CD14-positive monocyte (primary cell): Measurements from ENCODE around the gene ARHGAP30. TPM values are rescaled to one million over a fixed set of nuclear protein-coding genes. Genes with fewer than 3 reads are reported as not detected.

ENCODE experiments used
- DNase-seq, 3 donors: peaks; one replicate each; pipeline ENCODE4 v3.0.0-alpha.2; 2011 to 2022
- H2AFZ ChIP-seq: 2 replicates; pipeline ENCODE4 v1.6.0; 2012; ENCODE audit warnings: mild to moderate bottlenecking, low read depth, low read length, inconsistent platforms; ENCODE audit not compliant: insufficient read depth, poor library complexity, severe bottlenecking
- H3K27ac ChIP-seq, 2 donors: 1 replicate in 1 of 2; 2 replicates in 1 of 2; pipeline ENCODE4 v1.5.1; 2012 to 2013; ENCODE audit warnings: low read length in 2 of 2, control low read depth in 1 of 2, inconsistent platforms in 1 of 2, low read depth in 1 of 2, mild to moderate bottlenecking in 1 of 2
- H3K27me3 ChIP-seq, 2 donors: one replicate each; pipeline versions ENCODE4 v1.6.0 to v1.6.1; 2011 to 2013; ENCODE audit warnings: low read length in 2 of 2; ENCODE audit not compliant: control insufficient read depth in 2 of 2, insufficient read depth in 2 of 2
- H3K36me3 ChIP-seq, 2 donors: replicated peaks in 1 of 2; 1 replicate in 1 of 2; 2 replicates in 1 of 2; pipeline versions ENCODE4 v1.5.1 to v1.6.1; 2012 to 2013; ENCODE audit warnings: low read length in 2 of 2, control low read depth in 1 of 2, inconsistent platforms in 1 of 2, mild to moderate bottlenecking in 1 of 2; ENCODE audit not compliant: insufficient read depth in 2 of 2, control insufficient read depth in 1 of 2
- H3K4me1 ChIP-seq, 2 donors: 1 replicate in 1 of 2; 2 replicates in 1 of 2; pipeline versions ENCODE4 v1.5.1 to v1.6.1; 2012 to 2013; ENCODE audit warnings: low read length in 2 of 2, control low read depth in 1 of 2, inconsistent platforms in 1 of 2, mild to moderate bottlenecking in 1 of 2, moderate library complexity in 1 of 2; ENCODE audit not compliant: insufficient read depth in 2 of 2, control insufficient read depth in 1 of 2
- H3K4me2 ChIP-seq: replicated peaks from 2 replicates; pipeline ENCODE3; 2012; ENCODE audit warnings: low read length, moderate library complexity, mild to moderate bottlenecking; ENCODE audit not compliant: poor library complexity, severe bottlenecking; ENCODE audit errors: extremely low read depth
- H3K4me3 ChIP-seq, 3 experiments: fragments of 200-600 bp in 1 of 3; sonication (generic) in 1 of 3; replicated peaks in 1 of 3; 1 replicate in 2 of 3; 2 replicates in 1 of 3; pipeline ENCODE4 v1.5.1; 2011 to 2013; ENCODE audit warnings: low read length in 3 of 3, mild to moderate bottlenecking in 3 of 3, control low read depth in 2 of 3, low read depth in 2 of 3, inconsistent platforms in 1 of 3, moderate library complexity in 1 of 3
- H3K79me2 ChIP-seq: 2 replicates; pipeline ENCODE4 v1.6.0; 2012; ENCODE audit warnings: mild to moderate bottlenecking, control low read depth, inconsistent platforms, low read length, moderate library complexity; ENCODE audit not compliant: insufficient read depth
- H3K9ac ChIP-seq: 2 replicates; pipeline ENCODE4 v1.6.0; 2017; ENCODE audit warnings: low read length, mild to moderate bottlenecking; ENCODE audit not compliant: insufficient read depth, poor library complexity, severe bottlenecking
- H3K9me3 ChIP-seq, 2 donors: replicated peaks in 1 of 2; 1 replicate in 1 of 2; 2 replicates in 1 of 2; pipeline versions ENCODE4 v1.5.1 to v1.6.1; 2012 to 2013; ENCODE audit warnings: low read length in 2 of 2, control low read depth in 1 of 2; ENCODE audit not compliant: control insufficient read depth in 1 of 2, insufficient read depth in 1 of 2
- H4K20me1 ChIP-seq: 2 replicates; pipeline ENCODE4 v1.6.0; 2012; ENCODE audit warnings: mild to moderate bottlenecking, low read length, control low read depth, moderate library complexity; ENCODE audit not compliant: insufficient read depth
- H3K27ac Mint-ChIP-seq, 7 donors: one replicate each; pipeline ENCODE4 v1.8.0; 2020; ENCODE audit warnings: mild to moderate bottlenecking in 7 of 7, mixed read lengths in 7 of 7, moderate library complexity in 6 of 7, inconsistent platforms in 2 of 7
- H3K27me3 Mint-ChIP-seq, 3 donors: one replicate each; pipeline ENCODE4 v1.8.0; 2021 to 2022; ENCODE audit warnings: low read depth in 3 of 3, mild to moderate bottlenecking in 3 of 3, mixed read lengths in 3 of 3, moderate library complexity in 3 of 3, inconsistent platforms in 1 of 3
- H3K36me3 Mint-ChIP-seq, 2 donors: one replicate each; pipeline ENCODE4 v1.8.0; 2020; ENCODE audit warnings: mixed read lengths in 2 of 2, inconsistent platforms in 1 of 2, mild to moderate bottlenecking in 1 of 2
- H3K4me1 Mint-ChIP-seq: one replicate; pipeline ENCODE4 v1.8.0; 2020; ENCODE audit warnings: mild to moderate bottlenecking, mixed read lengths
- H3K4me3 Mint-ChIP-seq, 2 donors: one replicate each; pipeline ENCODE4 v1.8.0; 2020; ENCODE audit warnings: mild to moderate bottlenecking in 2 of 2, mixed read lengths in 2 of 2, moderate library complexity in 1 of 2
- H3K9me3 Mint-ChIP-seq, 7 donors: one replicate each; pipeline ENCODE4 v1.8.0; 2020 to 2022; ENCODE audit warnings: mixed read lengths in 7 of 7, mild to moderate bottlenecking in 6 of 7, moderate library complexity in 6 of 7, inconsistent platforms in 2 of 7
- WGBS: methylation state at CpG from one replicate; pipeline ENCODE4 v1.1.5; 2013; ENCODE audit warnings: missing lambda C conversion rate; ENCODE audit not compliant: insufficient coverage; 5-methylcytosine and 5-hydroxymethylcytosine counted together
- intact Hi-C, 2 donors: fragments of 100-400 bp; cut with micrococcal nuclease; formaldehyde crosslinking; loops; one replicate each; pipeline versions ENCODE4 v1.15.0 to v1.15.1; 2023
- polyA plus RNA-seq, 3 donors: library from polyadenylated mRNA; depleted of rRNA in 1 of 3; unstranded in 2 of 3; stranded (reverse) in 1 of 3; fragments of 300-500 nt in 2 of 3; fragments of >200 nt in 1 of 3; fragmentation: Illumina TruSeq in 2 of 3; gene quantifications; 1 replicate in 2 of 3; 2 replicates in 1 of 3; pipeline ENCODE4 v1.2.3, GENCODE V29; 2012 to 2021
- TF ChIP-seq, protein P1 (sequence below): fragments of 200-600 bp; IDR thresholded peaks from one replicate; pipeline ENCODE4 v1.8.0; 2022; ENCODE audit warnings: antibody characterized with exemption, mild to moderate bottlenecking

Gene ARHGAP30
- polyA plus RNA-seq, 3 donors: 101 to 140 (median 129) TPM

DNA sequence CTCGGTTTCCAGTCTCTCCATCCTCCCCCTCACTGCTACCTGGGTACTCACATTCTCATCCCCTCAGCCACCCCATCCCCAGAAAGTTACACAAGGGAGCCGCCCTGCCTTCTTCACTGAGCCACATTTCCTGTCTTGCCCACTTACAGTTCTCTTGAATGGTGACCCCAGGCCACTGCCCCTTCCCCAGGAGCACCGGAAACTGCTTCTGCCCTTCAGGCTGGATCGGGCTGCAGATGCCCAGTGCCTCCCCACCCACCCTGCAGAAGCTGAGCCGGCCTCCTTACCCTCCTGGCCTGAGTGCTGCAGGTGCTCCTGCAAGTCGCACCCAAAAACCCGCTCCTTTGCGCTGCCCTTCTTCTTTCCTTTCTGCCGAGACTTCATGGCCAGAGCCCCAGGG, 450 bp downstream of the ARHGAP30 start:
- Mint-ChIP-seq H3K27ac (peak overlapping the region; percentile 98 to 100 (median 99)), H3K36me3 (peaks cover 10 to 35% of the 10 kb centered on the region in 2 donors), H3K4me1 (peaks cover 60% of the 10 kb centered on the region), H3K9me3 (peaks cover 0 to 2% (median 0%) of the 10 kb centered on the region in 7 donors), H3K4me3 (peak overlapping the region; percentile 99), H3K27me3 (peaks cover 0 to 2% (median 1%) of the 10 kb centered on the region in 3 donors)
- peaks cover 3 to 9% of the 10 kb centered on the region in 2 donors for H3K36me3 ChIP-seq
- H3K4me2 ChIP-seq: peak overlapping the region; percentile 84
- intact Hi-C loops: loop anchor here in 1 of 2 donors (2.0 to 5.0 kb wide), 4 partner anchors 22 to 70 kb away; partner anchors contain the start of genes NIT1 and PFDN2
- peak overlapping the region; percentile 97 for H3K9ac ChIP-seq
- no peaks in the 10 kb centered on the region for H3K9me3 ChIP-seq
- H3K4me1 ChIP-seq: peaks cover 52 to 63% of the 10 kb centered on the region in 2 donors
- WGBS: 0% methylated on average over 9 of the region's 9 CpGs
- H3K4me3 ChIP-seq: peak overlapping the region; percentile 85 to 97 (median 96)
- peak overlapping the region; percentile 93 to 97 for H3K27ac ChIP-seq
- H2AFZ ChIP-seq: no peak overlapping the region
- peaks cover 63% of the 10 kb centered on the region for H3K79me2 ChIP-seq
- H4K20me1 ChIP-seq: peaks cover 25% of the 10 kb centered on the region
- TF ChIP-seq, protein P1, sequence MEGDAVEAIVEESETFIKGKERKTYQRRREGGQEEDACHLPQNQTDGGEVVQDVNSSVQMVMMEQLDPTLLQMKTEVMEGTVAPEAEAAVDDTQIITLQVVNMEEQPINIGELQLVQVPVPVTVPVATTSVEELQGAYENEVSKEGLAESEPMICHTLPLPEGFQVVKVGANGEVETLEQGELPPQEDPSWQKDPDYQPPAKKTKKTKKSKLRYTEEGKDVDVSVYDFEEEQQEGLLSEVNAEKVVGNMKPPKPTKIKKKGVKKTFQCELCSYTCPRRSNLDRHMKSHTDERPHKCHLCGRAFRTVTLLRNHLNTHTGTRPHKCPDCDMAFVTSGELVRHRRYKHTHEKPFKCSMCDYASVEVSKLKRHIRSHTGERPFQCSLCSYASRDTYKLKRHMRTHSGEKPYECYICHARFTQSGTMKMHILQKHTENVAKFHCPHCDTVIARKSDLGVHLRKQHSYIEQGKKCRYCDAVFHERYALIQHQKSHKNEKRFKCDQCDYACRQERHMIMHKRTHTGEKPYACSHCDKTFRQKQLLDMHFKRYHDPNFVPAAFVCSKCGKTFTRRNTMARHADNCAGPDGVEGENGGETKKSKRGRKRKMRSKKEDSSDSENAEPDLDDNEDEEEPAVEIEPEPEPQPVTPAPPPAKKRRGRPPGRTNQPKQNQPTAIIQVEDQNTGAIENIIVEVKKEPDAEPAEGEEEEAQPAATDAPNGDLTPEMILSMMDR: no peak
- no peaks in the 10 kb centered on the region for H3K27me3 ChIP-seq
- peak in 2 of 3 donors; percentile 20 to 31 for DNase-seq

DNA sequence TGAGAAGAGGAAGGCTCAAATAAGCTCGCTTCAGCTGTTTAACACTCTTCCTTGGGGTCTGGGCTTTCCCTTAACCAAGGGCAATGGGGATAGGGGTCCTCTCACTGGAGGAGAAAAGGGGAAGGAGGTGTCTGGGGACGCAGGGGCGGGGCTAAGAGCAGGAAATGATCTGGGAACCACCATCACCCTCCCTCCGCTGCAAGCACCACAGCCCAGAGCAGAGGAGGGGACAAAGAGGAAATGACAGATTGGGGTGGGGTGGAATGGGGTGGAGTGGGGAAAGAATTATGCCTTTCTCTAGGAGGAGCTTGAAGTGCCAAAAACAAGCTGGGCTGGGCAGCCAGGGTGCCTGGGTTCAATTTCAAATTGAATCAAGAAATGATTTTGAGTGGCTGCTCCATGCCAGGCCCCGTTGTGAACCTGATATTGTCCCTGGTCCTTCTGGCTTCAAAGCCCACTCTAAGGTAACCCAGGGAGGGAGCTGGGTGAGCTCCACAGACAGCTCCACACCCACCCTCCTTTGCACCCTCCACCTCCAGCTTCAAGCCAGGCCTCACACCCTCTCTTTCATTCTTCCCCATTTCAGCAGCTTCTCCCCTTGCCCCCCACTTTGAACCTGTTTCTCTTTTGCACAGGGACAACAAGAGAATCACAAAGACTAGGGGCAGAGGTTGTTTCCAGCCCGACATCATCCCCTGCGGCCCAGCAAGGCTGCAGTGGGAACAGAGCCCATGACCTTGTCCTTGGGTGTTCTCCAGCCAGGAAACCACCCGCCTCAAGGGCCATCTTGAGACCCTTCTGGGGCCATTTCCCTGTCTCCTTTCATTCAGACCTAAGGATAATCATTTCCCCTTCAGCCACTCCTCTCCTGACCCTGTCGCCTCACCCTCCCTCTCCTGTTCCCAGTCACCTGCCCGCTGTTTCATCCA, 1.1 kb downstream of the ARHGAP30 start:
- H4K20me1 ChIP-seq: peaks cover 32% of the 10 kb centered on the region
- TF ChIP-seq, protein P1: no peak
- peak overlapping the region; percentile 98 to 100 (median 99) for H3K27ac Mint-ChIP-seq
- H3K9me3 ChIP-seq: no peaks in the 10 kb centered on the region
- H3K4me2 ChIP-seq: peak overlapping the region; percentile 84
- H3K27me3 Mint-ChIP-seq: peaks cover 0 to 2% (median 1%) of the 10 kb centered on the region in 3 donors
- no peak overlapping the region for H2AFZ ChIP-seq
- peaks cover 52 to 67% of the 10 kb centered on the region in 2 donors for H3K4me1 ChIP-seq
- peak overlapping the region; percentile 99 for H3K4me3 Mint-ChIP-seq
- H3K79me2 ChIP-seq: peaks cover 69% of the 10 kb centered on the region
- H3K4me3 ChIP-seq: peak overlapping the region; percentile 85 to 97 (median 96)
- peaks cover 16 to 41% of the 10 kb centered on the region in 2 donors for H3K36me3 Mint-ChIP-seq
- peak; percentile 95 to 99 (median 97) for DNase-seq
- H3K27ac ChIP-seq: peak overlapping the region; percentile 93 to 97
- peaks cover 66% of the 10 kb centered on the region for H3K4me1 Mint-ChIP-seq
- H3K27me3 ChIP-seq: no peaks in the 10 kb centered on the region
- WGBS: 0% methylated on average over 6 of the region's 10 CpGs
- H3K9ac ChIP-seq: peak overlapping the region; percentile 97
- intact Hi-C loops: loop anchor here in 1 of 2 donors (2.0 to 5.0 kb wide), 4 partner anchors 22 to 70 kb away; partner anchors contain the start of genes NIT1 and PFDN2
- peaks cover 9 to 16% of the 10 kb centered on the region in 2 donors for H3K36me3 ChIP-seq
- H3K9me3 Mint-ChIP-seq: peaks cover 0 to 2% (median 0%) of the 10 kb centered on the region in 7 donors
